KBM-7 (cell line): Measurements from ENCODE around the gene COL15A1.
A peak's percentile ranks its signal among the peaks of the same experiment; 100 is the strongest.

Source experiments
- DNase-seq: peaks from one replicate; pipeline ENCODE4 v3.0.0-alpha.2; 2015
- in situ Hi-C: fragments of 300-500 bp; cut with MboI; formaldehyde crosslinking; loops from 2 replicates; pipeline ENCODE4 v1.14.3; 2020; ENCODE audit warnings: low sequenced_read_pairs, low pct_unique_long_range_greater_than_20kb, mixed read lengths

COL15A1 gene

GRCh38 chr9:98983295-98984268, 39.9 kb downstream of the COL15A1 start:
- in situ Hi-C loops: loop anchor here (25.0 kb wide), 1 partner anchor 671 kb away; no protein-coding TSS in a partner anchor
- no peak for DNase-seq

GRCh38 chr9:98985596-98985995, 41.9 kb downstream of the COL15A1 start:
- DNase-seq: no peak
- in situ Hi-C loops: loop anchor here (25.0 kb wide), 1 partner anchor 673 kb away; no protein-coding TSS in a partner anchor

GRCh38 chr9:98986866-98987651, 43.4 kb downstream of the COL15A1 start:
- in situ Hi-C loops: loop anchor here (25.0 kb wide), 1 partner anchor 675 kb away; no protein-coding TSS in a partner anchor
- no peak for DNase-seq

- in situ Hi-C loops: loop anchor here (25.0 kb wide), 1 partner anchor 677 kb away; no protein-coding TSS in a partner anchor
- DNase-seq: no peak
These were observed 45.6 kb downstream of the COL15A1 start for GRCh38 chr9:98989036-98990000.

GRCh38 chr9:98990181-98990870, 46.6 kb downstream of the COL15A1 start:
- in situ Hi-C loops: loop anchor here (25.0 kb wide), 1 partner anchor 678 kb away; no protein-coding TSS in a partner anchor
- DNase-seq: no peak

- in situ Hi-C loops: loop anchor here (25.0 kb wide), 1 partner anchor 680 kb away; no protein-coding TSS in a partner anchor
- DNase-seq: no peak
These were observed 48.6 kb downstream of the COL15A1 start for GRCh38 chr9:98992107-98992884.

- in situ Hi-C loops: loop anchor here (25.0 kb wide), 1 partner anchor 681 kb away; no protein-coding TSS in a partner anchor
- no peak for DNase-seq
These were observed 49.3 kb downstream of the COL15A1 start for GRCh38 chr9:98992885-98993569.

GRCh38 chr9:98993570-98993945, 49.9 kb downstream of the COL15A1 start:
- DNase-seq: peak; percentile 45
- in situ Hi-C loops: loop anchor here (25.0 kb wide), 1 partner anchor 681 kb away; no protein-coding TSS in a partner anchor

- DNase-seq: no peak
- in situ Hi-C loops: loop anchor here (25.0 kb wide), 1 partner anchor 682 kb away; no protein-coding TSS in a partner anchor
These were observed 50.7 kb downstream of the COL15A1 start for GRCh38 chr9:98994172-98995058.

GRCh38 chr9:98995059-98995671, 51.5 kb downstream of the COL15A1 start:
- no peak for DNase-seq
- in situ Hi-C loops: loop anchor here (25.0 kb wide), 1 partner anchor 683 kb away; no protein-coding TSS in a partner anchor

GRCh38 chr9:98995971-98996504, 52.3 kb downstream of the COL15A1 start:
- no peak for DNase-seq
- in situ Hi-C loops: loop anchor here (25.0 kb wide), 1 partner anchor 684 kb away; no protein-coding TSS in a partner anchor

- no peak for DNase-seq
- in situ Hi-C loops: loop anchor here (25.0 kb wide), 1 partner anchor 685 kb away; no protein-coding TSS in a partner anchor
These were observed 53.9 kb downstream of the COL15A1 start for GRCh38 chr9:98997604-98998003.

- in situ Hi-C loops: loop anchor here (25.0 kb wide), 1 partner anchor 686 kb away; no protein-coding TSS in a partner anchor
- peak; percentile 68 for DNase-seq
These were observed 54.9 kb downstream of the COL15A1 start for GRCh38 chr9:98998441-98999151.

GRCh38 chr9:98999152-98999525, 55.4 kb downstream of the COL15A1 start:
- no peak for DNase-seq
- in situ Hi-C loops: loop anchor here (25.0 kb wide), 1 partner anchor 687 kb away; no protein-coding TSS in a partner anchor
